GM20431 (cell line): ENCODE data around the gene TUBAL3.

Experiments used
- in situ Hi-C: fragments of 300-500 bp; cut with MseI, MboI; formaldehyde crosslinking; loops from one replicate; pipeline ENCODE4 v1.15.0; 2020; ENCODE audit warnings: low sequenced_read_pairs; ENCODE audit not compliant: unreplicated experiment

TUBAL3 gene

GRCh38 chr10:5404208-5405041, at the start of gene TUBAL3:
TSS of gene TUBAL3 (minus strand) at chr10:5404828. CDS start at chr10:5404792, 36 bp downstream.
- in situ Hi-C loops, result no loop called here

GRCh38 chr10:5453749-5454489, 49.3 kb upstream of the TUBAL3 start:
- in situ Hi-C loops, result no loop called here

GRCh38 chr10:5450605-5451384, 46.2 kb upstream of the TUBAL3 start:
- in situ Hi-C loops, result no loop called here

- in situ Hi-C loops, result loop anchor here (10.0 kb wide), 1 partner anchor 175 kb away; no protein-coding TSS in a partner anchor
Observed at GRCh38 chr10:5449823-5450222, 45.2 kb upstream of the TUBAL3 start.

- in situ Hi-C loops, result loop anchor here (10.0 kb wide), 1 partner anchor 176 kb away; no protein-coding TSS in a partner anchor
Observed at GRCh38 chr10:5449227-5449626, 44.6 kb upstream of the TUBAL3 start.

DNA sequence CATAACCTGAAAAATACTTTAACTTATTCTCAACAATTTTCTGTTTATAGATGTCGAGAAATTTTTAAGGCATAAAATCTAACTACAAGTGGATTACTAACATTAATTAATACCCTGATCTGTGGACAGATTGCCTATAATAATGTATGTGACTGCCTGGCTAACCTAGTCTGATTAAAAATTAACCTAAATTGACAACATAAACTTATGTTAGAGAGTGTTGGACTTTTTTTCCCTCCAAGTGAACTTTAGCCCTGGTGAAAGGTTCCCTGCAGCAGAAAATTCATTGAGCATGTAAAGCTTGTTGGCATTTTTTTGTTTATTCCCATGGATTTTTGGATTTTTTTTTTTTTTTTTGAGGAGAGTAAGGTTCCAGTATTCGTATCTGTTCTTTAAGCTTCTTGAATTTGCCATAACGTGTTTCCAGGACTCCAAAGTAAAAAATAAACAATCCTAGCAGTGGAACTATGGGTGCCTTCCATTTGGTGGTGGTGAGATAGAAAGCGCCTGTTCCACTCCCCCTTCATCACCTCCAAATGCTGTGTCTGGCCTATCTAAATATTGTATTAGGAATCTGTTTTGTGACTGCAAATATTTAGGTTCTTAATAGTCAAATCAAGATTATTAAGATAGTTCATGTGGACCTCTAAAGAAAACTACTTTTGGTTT, 43.8 kb upstream of the TUBAL3 start:
- in situ Hi-C loops, result loop anchor here (10.0 kb wide), 1 partner anchor 176 kb away; no protein-coding TSS in a partner anchor

DNA sequence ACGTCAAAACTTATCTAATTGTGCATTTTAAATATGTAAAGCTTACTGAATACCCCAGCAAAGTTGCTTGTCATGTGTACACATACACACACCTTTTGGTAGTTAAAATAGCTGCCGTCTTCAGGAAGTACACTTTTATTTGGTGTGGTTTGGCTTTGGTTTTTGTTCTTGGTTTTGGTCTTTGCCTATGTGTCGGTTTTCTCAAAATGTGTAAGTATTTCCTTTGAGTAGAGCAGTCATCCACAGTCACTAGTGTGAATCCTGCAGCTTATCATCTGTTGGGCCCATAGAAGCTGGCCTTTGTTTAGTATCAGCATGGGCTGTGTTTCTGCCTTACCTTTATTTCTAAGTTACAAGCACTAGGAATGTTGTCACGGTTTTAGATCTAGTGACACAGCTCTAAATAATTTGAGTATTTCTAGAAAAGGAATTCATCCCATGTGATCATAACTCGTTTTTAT, 43.0 kb upstream of the TUBAL3 start:
- in situ Hi-C loops, result loop anchor here (10.0 kb wide), 1 partner anchor 177 kb away; no protein-coding TSS in a partner anchor

DNA sequence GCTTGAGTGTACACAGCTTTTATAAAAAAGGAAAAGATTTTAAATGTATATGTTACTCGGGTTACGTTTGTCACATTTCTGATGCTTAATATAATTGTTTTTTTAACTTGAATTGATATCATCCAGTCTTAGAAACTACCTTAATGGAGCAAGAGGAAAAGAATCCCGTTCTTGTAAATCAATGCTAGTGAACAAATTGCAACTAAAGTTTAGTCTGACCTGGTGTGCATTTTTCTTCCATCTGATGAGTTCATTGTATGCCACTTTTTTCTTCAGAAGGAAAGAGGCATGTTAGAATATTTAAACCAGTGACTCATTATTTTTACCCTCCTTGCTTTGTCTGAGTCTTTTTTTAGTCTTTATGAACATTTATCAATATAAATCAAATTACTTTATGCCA, 42.4 kb upstream of the TUBAL3 start:
- in situ Hi-C loops, result loop anchor here (10.0 kb wide), 1 partner anchor 178 kb away; no protein-coding TSS in a partner anchor

GRCh38 chr10:5446390-5446926, 41.8 kb upstream of the TUBAL3 start:
- in situ Hi-C loops, result loop anchor here (10.0 kb wide), 1 partner anchor 178 kb away; no protein-coding TSS in a partner anchor

DNA sequence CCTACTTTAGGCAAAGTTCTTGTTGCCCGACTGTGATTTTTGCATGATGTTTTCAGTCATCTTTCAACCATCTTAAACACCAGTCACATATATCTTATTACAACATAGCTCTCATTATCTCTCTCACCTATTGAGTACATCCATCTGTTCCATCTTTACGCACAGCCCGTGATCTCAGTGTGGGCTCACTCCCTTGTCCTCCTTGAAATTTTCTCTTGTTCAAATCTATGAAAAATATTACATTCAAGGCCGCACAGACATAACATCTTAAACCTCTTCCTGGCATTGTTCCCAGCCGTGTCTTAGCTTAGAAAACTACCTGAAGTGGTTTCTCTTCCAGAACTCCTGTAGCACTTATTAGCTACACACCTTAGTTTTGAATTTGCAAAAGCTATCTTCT, 40.4 kb upstream of the TUBAL3 start:
- in situ Hi-C loops, result loop anchor here (10.0 kb wide), 1 partner anchor 180 kb away; no protein-coding TSS in a partner anchor

- in situ Hi-C loops, result loop anchor here (10.0 kb wide), 1 partner anchor 181 kb away; no protein-coding TSS in a partner anchor
Observed at GRCh38 chr10:5443429-5443828, 38.8 kb upstream of the TUBAL3 start.

GRCh38 chr10:5442990-5443370, 38.4 kb upstream of the TUBAL3 start:
- in situ Hi-C loops, result loop anchor here (10.0 kb wide), 1 partner anchor 182 kb away; no protein-coding TSS in a partner anchor

GRCh38 chr10:5442065-5442989, 37.7 kb upstream of the TUBAL3 start:
- in situ Hi-C loops, result loop anchor here (10.0 kb wide), 1 partner anchor 182 kb away; no protein-coding TSS in a partner anchor

GRCh38 chr10:5441106-5441505, 36.5 kb upstream of the TUBAL3 start:
- in situ Hi-C loops, result loop anchor here (10.0 kb wide), 1 partner anchor 184 kb away; no protein-coding TSS in a partner anchor

- in situ Hi-C loops, result loop anchor here (10.0 kb wide), 1 partner anchor 185 kb away; no protein-coding TSS in a partner anchor
Observed at GRCh38 chr10:5440206-5440605, 35.6 kb upstream of the TUBAL3 start.

- in situ Hi-C loops, result no loop called here
Observed at GRCh38 chr10:5435328-5435727, 30.7 kb upstream of the TUBAL3 start.

DNA sequence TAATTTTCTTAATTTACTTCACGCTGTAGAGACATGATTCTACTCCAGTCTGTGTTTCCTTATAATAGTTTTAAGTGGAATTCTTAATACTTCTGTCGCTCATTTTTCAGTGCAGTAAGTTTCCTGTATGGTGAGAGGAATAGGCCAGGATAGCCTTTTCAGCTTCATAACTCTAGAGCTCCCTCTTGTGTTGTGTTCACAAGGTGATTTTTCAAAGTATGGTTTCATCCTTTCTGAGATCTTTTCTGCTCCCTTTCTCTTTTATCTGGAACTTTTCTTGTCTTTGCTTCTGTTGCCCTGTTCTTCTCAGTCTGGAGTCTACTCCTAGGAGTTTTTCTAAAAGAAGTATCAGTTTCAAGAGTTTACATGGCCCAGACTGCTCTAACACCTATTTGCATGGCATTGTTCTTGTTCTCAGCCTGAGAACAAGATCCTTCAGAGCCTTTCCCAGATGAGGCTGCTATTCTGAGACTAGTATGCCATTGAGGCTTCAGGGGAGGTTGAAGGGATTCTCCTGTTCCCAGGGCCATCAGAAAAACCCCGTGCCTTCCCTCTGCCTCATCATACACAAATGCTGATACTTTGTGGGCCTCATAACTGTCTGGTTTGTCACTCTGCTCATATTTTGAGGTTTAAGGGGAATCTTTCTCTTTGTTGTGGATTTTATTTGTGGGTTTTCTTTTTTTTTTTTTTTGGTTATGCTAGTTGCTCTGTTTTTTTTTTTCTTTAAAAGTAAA, 29.6 kb upstream of the TUBAL3 start:
- in situ Hi-C loops, result no loop called here
